ENCODE data around the gene STAP2.
"Not testable (repeated sequence)": the region's sequence is repeated elsewhere in the genome, so short reads cannot be mapped to it uniquely, and the experiment has no call there.

Gene STAP2

GRCh38 chr19:4298810-4299550 is 39.6 kb downstream of the STAP2 start:
- no peak overlapping the region for H3K4me3 ChIP-seq (ENCODE audit: low read length)
- no peak for TF ChIP-seq ZNF274 (IDR thresholded peaks at IDR 0.05; ENCODE audit: low read depth, low read length)

- no peak for TF ChIP-seq ZNF274 (IDR thresholded peaks at IDR 0.05; ENCODE audit: low read depth, low read length)
These were observed 40.5 kb downstream of the STAP2 start for GRCh38 chr19:4297901-4298809.

GRCh38 chr19:4295972-4296771 is 42.5 kb downstream of the STAP2 start:
- no peak for TF ChIP-seq ZNF274 (IDR thresholded peaks at IDR 0.05; ENCODE audit: low read depth, low read length)
- no peak overlapping the region for H3K4me3 ChIP-seq (ENCODE audit: low read length)

More at GRCh38 chr19:4297901-4298809, 40.5 kb downstream of the STAP2 start:
- H3K4me3 ChIP-seq (ENCODE audit: low read length), result no peak overlapping the region

GRCh38 chr19:4294389-4294788 is 44.2 kb downstream of the STAP2 start:
- TF ChIP-seq ZNF274 (IDR thresholded peaks at IDR 0.05; ENCODE audit: low read depth, low read length), result no peak
- H3K4me3 ChIP-seq (ENCODE audit: low read length), result no peak overlapping the region

GRCh38 chr19:4292515-4292914 is 46.1 kb downstream of the STAP2 start:
- no peak for TF ChIP-seq ZNF274 (IDR thresholded peaks at IDR 0.05; ENCODE audit: low read depth, low read length)

GRCh38 chr19:4291184-4291732 is 47.4 kb downstream of the STAP2 start:
- no peak overlapping the region for H3K4me3 ChIP-seq (ENCODE audit: low read length)
- TF ChIP-seq ZNF274 (IDR thresholded peaks at IDR 0.05; ENCODE audit: low read depth, low read length), result no peak

More at GRCh38 chr19:4292515-4292914, 46.1 kb downstream of the STAP2 start:
- H3K4me3 ChIP-seq (ENCODE audit: low read length), result no peak overlapping the region

- no peak for TF ChIP-seq ZNF274 (IDR thresholded peaks at IDR 0.05; ENCODE audit: low read depth, low read length)
- no peak overlapping the region for H3K4me3 ChIP-seq (ENCODE audit: low read length)
These were observed 50.4 kb downstream of the STAP2 start for GRCh38 chr19:4288091-4288777.

GRCh38 chr19:4286141-4286540 is 52.5 kb downstream of the STAP2 start:
- H3K4me3 ChIP-seq (ENCODE audit: low read length), result not testable (repeated sequence)

- H3K4me3 ChIP-seq (ENCODE audit: low read length), result no peak overlapping the region
These were observed 53.7 kb downstream of the STAP2 start for GRCh38 chr19:4284974-4285373.

GRCh38 chr19:4284176-4284958 is 54.3 kb downstream of the STAP2 start:
- H3K4me3 ChIP-seq (ENCODE audit: low read length), result no peak overlapping the region
- no peak for TF ChIP-seq ZNF274 (IDR thresholded peaks at IDR 0.05; ENCODE audit: low read depth, low read length)

More at GRCh38 chr19:4284974-4285373, 53.7 kb downstream of the STAP2 start:
- TF ChIP-seq ZNF274 (IDR thresholded peaks at IDR 0.05; ENCODE audit: low read depth, low read length), result no peak

GRCh38 chr19:4279530-4280422 is 58.9 kb downstream of the STAP2 start:
- no peak overlapping the region for H3K4me3 ChIP-seq (ENCODE audit: low read length)
- no peak for TF ChIP-seq ZNF274 (IDR thresholded peaks at IDR 0.05; ENCODE audit: low read depth, low read length)

- no peak overlapping the region for H3K4me3 ChIP-seq (ENCODE audit: low read length)
- TF ChIP-seq ZNF274 (IDR thresholded peaks at IDR 0.05; ENCODE audit: low read depth, low read length), result no peak
These were observed 59.4 kb downstream of the STAP2 start for GRCh38 chr19:4279267-4279529.

Data from GM08714 (cell line).